ENCODE measurements around the gene FOXP2. TPM values are rescaled to one million over a fixed set of nuclear protein-coding genes. Genes with fewer than 3 reads are reported as not detected.
"Not testable (repeated sequence)": the region's sequence is repeated elsewhere in the genome, so short reads cannot be mapped to it uniquely, and the experiment has no call there.

FOXP2 gene
- total RNA-seq, 1 experiment from 2014 or later: 52.5 TPM

- Histone ChIP-seq H3K4me1 (peaks cover 6% of the 10 kb centered on the region; the same call in 1 of the 2 replicates), H3K27me3 (no peaks in the 10 kb centered on the region), H3K36me3 (peaks cover 7% of the 10 kb centered on the region; the same call in 1 of the 2 replicates), H3K4me3 (no peak overlapping the region), H3K9me3 (replicated peaks) (no peaks in the 10 kb centered on the region), H3K27ac (no peak overlapping the region)
- DNase-seq: peak; percentile 11 to 41
These were observed 140.3 kb downstream of the FOXP2 start for GRCh38 chr7:114554781-114555537.

GRCh38 chr7:114567416-114567815 is 152.8 kb downstream of the FOXP2 start:
- H3K27ac ChIP-seq: no peak overlapping the region
- H3K4me3 ChIP-seq: no peak overlapping the region
- DNase-seq: no peak
- no peaks in the 10 kb centered on the region for H3K4me1 ChIP-seq
- peaks cover 4% of the 10 kb centered on the region; the same call in 1 of the 2 replicates for H3K9me3 ChIP-seq (replicated peaks)
- H3K36me3 ChIP-seq: peaks cover 6% of the 10 kb centered on the region
- no peaks in the 10 kb centered on the region for H3K27me3 ChIP-seq

- no peak for DNase-seq
- Histone ChIP-seq H3K9me3 (replicated peaks) (no peaks in the 10 kb centered on the region), H3K27me3 (no peaks in the 10 kb centered on the region), H3K27ac (no peak overlapping the region), H3K36me3 (peaks cover 3% of the 10 kb centered on the region; the same call in 1 of the 2 replicates), H3K4me1 (no peaks in the 10 kb centered on the region), H3K4me3 (no peak overlapping the region)
These were observed 154.6 kb downstream of the FOXP2 start for GRCh38 chr7:114569220-114569619.

GRCh38 chr7:114574384-114574783 is 159.8 kb downstream of the FOXP2 start:
- Histone ChIP-seq H3K4me3 (no peak overlapping the region), H3K9me3 (replicated peaks) (no peaks in the 10 kb centered on the region), H3K27me3 (no peaks in the 10 kb centered on the region), H3K36me3 (peaks cover 3% of the 10 kb centered on the region; the same call in 1 of the 2 replicates), H3K4me1 (no peaks in the 10 kb centered on the region), H3K27ac (no peak overlapping the region)
- DNase-seq: no peak

- Histone ChIP-seq H3K9me3 (replicated peaks) (no peaks in the 10 kb centered on the region), H3K4me3 (no peak overlapping the region), H3K36me3 (peaks cover 3% of the 10 kb centered on the region; the same call in 1 of the 2 replicates), H3K27me3 (no peaks in the 10 kb centered on the region), H3K4me1 (no peaks in the 10 kb centered on the region), H3K27ac (no peak overlapping the region)
- no peak for DNase-seq
These were observed 160.5 kb downstream of the FOXP2 start for GRCh38 chr7:114575098-114575497.

GRCh38 chr7:114580963-114581362 is 166.3 kb downstream of the FOXP2 start:
- not testable (repeated sequence) for DNase-seq; H3K4me3 ChIP-seq; H3K27ac ChIP-seq; H3K9me3 ChIP-seq (replicated peaks); H3K27me3 ChIP-seq; H3K36me3 ChIP-seq; H3K4me1 ChIP-seq

- H3K4me1 ChIP-seq: no peaks in the 10 kb centered on the region
- H3K27ac ChIP-seq: no peak overlapping the region
- no peaks in the 10 kb centered on the region for H3K36me3 ChIP-seq
- no peaks in the 10 kb centered on the region for H3K27me3 ChIP-seq
- H3K4me3 ChIP-seq: no peak overlapping the region
- no peak for DNase-seq
- H3K9me3 ChIP-seq (replicated peaks): no peaks in the 10 kb centered on the region
These were observed 173.9 kb downstream of the FOXP2 start for GRCh38 chr7:114588506-114588905.

- H3K4me1 ChIP-seq: no peaks in the 10 kb centered on the region
- H3K9me3 ChIP-seq (replicated peaks): no peaks in the 10 kb centered on the region
These were observed 174.8 kb downstream of the FOXP2 start for GRCh38 chr7:114589436-114589835.

GRCh38 chr7:114590298-114590697 is 175.7 kb downstream of the FOXP2 start:
- no peak for DNase-seq
- no peak overlapping the region for H3K27ac ChIP-seq
- no peaks in the 10 kb centered on the region for H3K36me3 ChIP-seq
- H3K4me3 ChIP-seq: no peak overlapping the region
- no peaks in the 10 kb centered on the region for H3K9me3 ChIP-seq (replicated peaks)
- no peaks in the 10 kb centered on the region for H3K27me3 ChIP-seq
- H3K4me1 ChIP-seq: no peaks in the 10 kb centered on the region

More at GRCh38 chr7:114589436-114589835, 174.8 kb downstream of the FOXP2 start:
- Histone ChIP-seq H3K27ac (no peak overlapping the region), H3K4me3 (no peak overlapping the region), H3K27me3 (no peaks in the 10 kb centered on the region), H3K36me3 (no peaks in the 10 kb centered on the region)
- peak in 1 of 2 experiments; percentile 21 for DNase-seq

- H3K4me1 ChIP-seq: no peaks in the 10 kb centered on the region
- H3K4me3 ChIP-seq: no peak overlapping the region
- no peak overlapping the region for H3K27ac ChIP-seq
- 0 out of 2 replicates have a peak, but pooled peaks cover 4% of the 10 kb centered on the region for H3K36me3 ChIP-seq
- DNase-seq: no peak
- H3K27me3 ChIP-seq: no peaks in the 10 kb centered on the region
- no peaks in the 10 kb centered on the region for H3K9me3 ChIP-seq (replicated peaks)
These were observed 184.3 kb downstream of the FOXP2 start for GRCh38 chr7:114598946-114599345.

GRCh38 chr7:114606100-114606499 is 191.5 kb downstream of the FOXP2 start:
- Histone ChIP-seq H3K36me3 (peaks cover 5% of the 10 kb centered on the region; the same call in 1 of the 2 replicates), H3K27me3 (no peaks in the 10 kb centered on the region), H3K27ac (no peak overlapping the region), H3K4me1 (no peaks in the 10 kb centered on the region), H3K4me3 (no peak overlapping the region), H3K9me3 (replicated peaks) (no peaks in the 10 kb centered on the region)
- DNase-seq: no peak

- not testable (repeated sequence) for H3K9me3 ChIP-seq (replicated peaks); H3K27ac ChIP-seq; H3K27me3 ChIP-seq; H3K4me3 ChIP-seq; DNase-seq; H3K36me3 ChIP-seq; H3K4me1 ChIP-seq
These were observed 194.2 kb downstream of the FOXP2 start for GRCh38 chr7:114608822-114609221.

- no peak for DNase-seq
- Histone ChIP-seq H3K9me3 (replicated peaks) (no peaks in the 10 kb centered on the region), H3K27me3 (no peaks in the 10 kb centered on the region), H3K27ac (no peak overlapping the region), H3K4me3 (no peak overlapping the region), H3K4me1 (no peaks in the 10 kb centered on the region; the same call in 1 of the 2 replicates), H3K36me3 (no peaks in the 10 kb centered on the region)
These were observed 205.6 kb downstream of the FOXP2 start for GRCh38 chr7:114620208-114620607.

- Histone ChIP-seq H3K4me3 (no peak overlapping the region), H3K36me3 (no peaks in the 10 kb centered on the region), H3K9me3 (replicated peaks) (no peaks in the 10 kb centered on the region), H3K4me1 (no peaks in the 10 kb centered on the region; the same call in 1 of the 2 replicates), H3K27ac (no peak overlapping the region), H3K27me3 (no peaks in the 10 kb centered on the region)
- no peak for DNase-seq
These were observed 207.6 kb downstream of the FOXP2 start for GRCh38 chr7:114622221-114622620.

GRCh38 chr7:114623146-114623545 is 208.5 kb downstream of the FOXP2 start:
- Histone ChIP-seq H3K27ac (no peak overlapping the region), H3K4me3 (no peak overlapping the region), H3K4me1 (no peaks in the 10 kb centered on the region; the same call in 1 of the 2 replicates), H3K9me3 (replicated peaks) (no peaks in the 10 kb centered on the region), H3K27me3 (no peaks in the 10 kb centered on the region), H3K36me3 (no peaks in the 10 kb centered on the region; the same call in 1 of the 2 replicates)
- peak in 1 of 2 experiments; percentile 35 for DNase-seq
